Esophagus squamous epithelium (tissue), 5 donors: ENCODE results near the gene NEO1. TPM values are rescaled to one million over a fixed set of nuclear protein-coding genes. Genes with fewer than 3 reads are reported as not detected.

Source experiments
- DNase-seq: peaks from one replicate; lab custom pipeline; 2025; lab: John Stamatoyannopoulos, UW
- H3K27ac ChIP-seq, 4 donors: fragments of 200-600 bp; sonication (generic); one replicate each; pipeline ENCODE4 v1.5.1; 2016 to 2019; ENCODE audit warnings: mild to moderate bottlenecking in 1 of 4
- H3K27me3 ChIP-seq, 4 donors: fragments of 200-600 bp; sonication (generic); 1 replicate in 3 of 4; 2 replicates in 1 of 4; pipeline versions ENCODE4 v1.5.1 to v1.6.0; 2017 to 2021; ENCODE audit warnings: antibody characterized with exemption in 1 of 4
- H3K36me3 ChIP-seq, 3 donors: fragments of 200-600 bp; sonication (generic); one replicate each; pipeline ENCODE4 v1.5.1; 2016 to 2019
- H3K4me1 ChIP-seq, 3 donors: fragments of 200-600 bp; sonication (generic); one replicate each; pipeline ENCODE4 v1.5.1; 2017 to 2019
- H3K4me3 ChIP-seq, 4 donors: fragments of 200-600 bp; sonication (generic); 1 replicate in 3 of 4; 2 replicates in 1 of 4; pipeline ENCODE4 v1.5.1; 2016 to 2019; ENCODE audit warnings: mild to moderate bottlenecking in 2 of 4, moderate library complexity in 1 of 4
- H3K9me3 ChIP-seq, 3 donors: fragments of 200-600 bp; sonication (generic); one replicate each; pipeline ENCODE4 v1.5.1; 2016 to 2019
- CTCF ChIP-seq, 6 experiments: fragments of 450-650 bp in 4 of 6; fragments of 200-600 bp in 2 of 6; sonication (generic) in 2 of 6; IDR thresholded peaks; one replicate each; pipeline ENCODE4 v1.5.1; 2016 to 2019; ENCODE audit warnings: antibody characterized with exemption in 6 of 6, mild to moderate bottlenecking in 4 of 6, moderate library complexity in 4 of 6
- POLR2A ChIP-seq, 4 donors: fragments of 450-650 bp; IDR thresholded peaks; one replicate each; pipeline ENCODE4 v1.6.1; 2017; ENCODE audit warnings: antibody characterized with exemption in 4 of 4, mild to moderate bottlenecking in 4 of 4, moderate library complexity in 3 of 4
- WGBS, 2 donors: methylation state at CpG; one replicate each; pipeline ENCODE4 v1.1.5; 2018; 5-methylcytosine and 5-hydroxymethylcytosine counted together
- intact Hi-C: fragments of 100-400 bp; cut with DNase I; formaldehyde crosslinking; loops from one replicate; pipeline ENCODE4 v1.15.0; 2022
- total RNA-seq, 4 donors: library from RNA; depleted of rRNA; stranded (reverse); fragments of >200 nt; gene quantifications; one replicate each; pipeline ENCODE4 v1.1.0, GENCODE V29; 2016
- donor health status: DM: yes; HTN: yes; CAD: no.

NEO1 gene
- total RNA-seq, 4 donors from 2014 or later, result 9.2 to 32.0 (median 15.0) TPM

GRCh38 chr15:73175382-73175781 is 123.1 kb downstream of the NEO1 start:
- no peak for TF ChIP-seq CTCF (IDR thresholded peaks at IDR 0.05)
- no peak for TF ChIP-seq POLR2A (IDR thresholded peaks at IDR 0.05)
- DNase-seq, result no peak
- H3K4me1 ChIP-seq, result no peaks in the 10 kb centered on the region
- no peak overlapping the region for H3K4me3 ChIP-seq
- peaks cover 0 to 19% (median 0%) of the 10 kb centered on the region in 3 donors for H3K36me3 ChIP-seq
- intact Hi-C loops, result no loop called here
- 64 to 65% methylated on average over 3 of the region's 3 CpGs for WGBS, 2 donors
- no peak overlapping the region for H3K27ac ChIP-seq
- no peaks in the 10 kb centered on the region for H3K9me3 ChIP-seq
- no peaks in the 10 kb centered on the region for H3K27me3 ChIP-seq

GRCh38 chr15:73176598-73176997 is 124.3 kb downstream of the NEO1 start:
- 89 to 95% methylated on average over 2 of the region's 2 CpGs for WGBS, 2 donors
- no peak for DNase-seq
- H3K27ac ChIP-seq, result no peak overlapping the region
- no peaks in the 10 kb centered on the region for H3K27me3 ChIP-seq
- no peaks in the 10 kb centered on the region for H3K4me1 ChIP-seq
- H3K4me3 ChIP-seq, result no peak overlapping the region
- H3K36me3 ChIP-seq, result peaks cover 0 to 23% (median 0%) of the 10 kb centered on the region in 3 donors
- no peak for TF ChIP-seq CTCF (IDR thresholded peaks at IDR 0.05)
- TF ChIP-seq POLR2A (IDR thresholded peaks at IDR 0.05), result no peak
- intact Hi-C loops, result no loop called here
- H3K9me3 ChIP-seq, result no peaks in the 10 kb centered on the region

GRCh38 chr15:73183071-73183470 is 130.8 kb downstream of the NEO1 start:
- H3K4me1 ChIP-seq, result no peaks in the 10 kb centered on the region
- H3K27me3 ChIP-seq, result no peaks in the 10 kb centered on the region
- no peak for DNase-seq
- peaks cover 0 to 53% (median 0%) of the 10 kb centered on the region in 3 donors for H3K36me3 ChIP-seq
- intact Hi-C loops, result no loop called here
- no peak overlapping the region for H3K27ac ChIP-seq
- TF ChIP-seq POLR2A (IDR thresholded peaks at IDR 0.05) (no peak), CTCF (IDR thresholded peaks at IDR 0.05) (no peak)
- H3K4me3 ChIP-seq, result no peak overlapping the region
- WGBS, 2 donors, result 77 to 93% methylated on average over 3 of the region's 3 CpGs
- H3K9me3 ChIP-seq, result no peaks in the 10 kb centered on the region

- 37 to 56% methylated on average over 2 of the region's 2 CpGs for WGBS, 2 donors
- intact Hi-C loops, result no loop called here
- Histone ChIP-seq H3K4me1 (peaks cover 0 to 4% (median 0%) of the 10 kb centered on the region in 3 donors), H3K27ac (no peak overlapping the region), H3K27me3 (no peaks in the 10 kb centered on the region), H3K9me3 (no peaks in the 10 kb centered on the region), H3K4me3 (no peak overlapping the region), H3K36me3 (peaks cover 0 to 1% (median 0%) of the 10 kb centered on the region in 3 donors)
- TF ChIP-seq POLR2A (IDR thresholded peaks at IDR 0.05) (no peak), CTCF (IDR thresholded peaks at IDR 0.05) (no peak)
- DNase-seq, result no peak
These were observed 137.9 kb downstream of the NEO1 start for GRCh38 chr15:73190189-73190601.

GRCh38 chr15:73195166-73195565 is 142.9 kb downstream of the NEO1 start:
- Histone ChIP-seq H3K27me3 (no peaks in the 10 kb centered on the region), H3K36me3 (no peaks in the 10 kb centered on the region), H3K27ac (no peak overlapping the region), H3K4me3 (no peak overlapping the region), H3K4me1 (peaks cover 0 to 4% (median 0%) of the 10 kb centered on the region in 3 donors), H3K9me3 (no peaks in the 10 kb centered on the region)
- TF ChIP-seq POLR2A (IDR thresholded peaks at IDR 0.05), result no peak
- TF ChIP-seq CTCF (IDR thresholded peaks at IDR 0.05), result no peak
- WGBS, 2 donors, result 88 to 95% methylated on average over 1 of the region's 1 CpG
- intact Hi-C loops, result no loop called here
- DNase-seq, result no peak
